ENCODE data around the gene ACIN1.

ACIN1 gene

GRCh38 chr14:23045419-23046357 lies 49.2 kb downstream of the ACIN1 start:
- in situ Hi-C loops (cut with MboI; ENCODE audit: low sequenced_read_pairs) = no loop called here

GRCh38 chr14:23044840-23045239 lies 50.1 kb downstream of the ACIN1 start:
- in situ Hi-C loops (cut with MboI; ENCODE audit: low sequenced_read_pairs) = no loop called here

- in situ Hi-C loops (cut with MboI; ENCODE audit: low sequenced_read_pairs) = no loop called here
These were observed 51.2 kb downstream of the ACIN1 start for GRCh38 chr14:23043754-23044153.

GRCh38 chr14:23043145-23043544 lies 51.8 kb downstream of the ACIN1 start:
- in situ Hi-C loops (cut with MboI; ENCODE audit: low sequenced_read_pairs) = no loop called here

GRCh38 chr14:23042162-23042965 lies 52.6 kb downstream of the ACIN1 start, which contains the start of gene PSMB11:
PSMB11 (plus strand) TSS chr14:23042212; CDS start chr14:23042226, 14 bp downstream.
- in situ Hi-C loops (cut with MboI; ENCODE audit: low sequenced_read_pairs) = no loop called here

GRCh38 chr14:23041729-23042128 lies 53.2 kb downstream of the ACIN1 start:
- in situ Hi-C loops (cut with MboI; ENCODE audit: low sequenced_read_pairs) = no loop called here

GRCh38 chr14:23040100-23040499 lies 54.8 kb downstream of the ACIN1 start:
- in situ Hi-C loops (cut with MboI; ENCODE audit: low sequenced_read_pairs) = no loop called here

GRCh38 chr14:23035303-23036144 lies 59.4 kb downstream of the ACIN1 start:
- in situ Hi-C loops (cut with MboI; ENCODE audit: low sequenced_read_pairs) = no loop called here

GRCh38 chr14:23034498-23035302 lies 60.2 kb downstream of the ACIN1 start, which contains the start of gene PSMB5:
PSMB5 (minus strand) TSS chr14:23034900; CDS start chr14:23034881, 19 bp downstream.
- in situ Hi-C loops (cut with MboI; ENCODE audit: low sequenced_read_pairs) = no loop called here

- in situ Hi-C loops (cut with MboI; ENCODE audit: low sequenced_read_pairs) = no loop called here
These were observed 61.0 kb downstream of the ACIN1 start for GRCh38 chr14:23033801-23034497.

GRCh38 chr14:23033251-23033727 lies 61.6 kb downstream of the ACIN1 start:
- in situ Hi-C loops (cut with MboI; ENCODE audit: low sequenced_read_pairs) = no loop called here

- in situ Hi-C loops (cut with MboI; ENCODE audit: low sequenced_read_pairs) = no loop called here
These were observed 64.0 kb downstream of the ACIN1 start for GRCh38 chr14:23030936-23031335.

GRCh38 chr14:23028799-23029198 lies 66.1 kb downstream of the ACIN1 start:
- in situ Hi-C loops (cut with MboI; ENCODE audit: low sequenced_read_pairs) = no loop called here

- in situ Hi-C loops (cut with MboI; ENCODE audit: low sequenced_read_pairs) = no loop called here
These were observed 69.7 kb downstream of the ACIN1 start for GRCh38 chr14:23025151-23025814.

GRCh38 chr14:23024612-23025075 lies 70.3 kb downstream of the ACIN1 start:
- in situ Hi-C loops (cut with MboI; ENCODE audit: low sequenced_read_pairs) = no loop called here

GRCh38 chr14:23023795-23024152 lies 71.2 kb downstream of the ACIN1 start:
- in situ Hi-C loops (cut with MboI; ENCODE audit: low sequenced_read_pairs) = no loop called here

- in situ Hi-C loops (cut with MboI; ENCODE audit: low sequenced_read_pairs) = no loop called here
These were observed 71.7 kb downstream of the ACIN1 start for GRCh38 chr14:23023022-23023794.

All from HL-60/S4 treated with phorbol 12-myristate 13-acetate at 8.2 ng/mL for 4 days and 3 days (cell line).